SK-N-SH (cell line): ENCODE results near the gene MTURN. TPM values are rescaled to one million over a fixed set of nuclear protein-coding genes. Genes with fewer than 3 reads are reported as not detected.

ENCODE experiments used
- CTCF ChIA-PET: fragments of 300-600, 350-600 bp; formaldehyde crosslinking; extraction: SDS; loops from one replicate; lab custom pipeline; 2021; lab: Yijun Ruan, JAX
- POLR2A ChIA-PET: fragments of 350-600 bp; sonication (Branson Sonifier 250); formaldehyde crosslinking; extraction: SDS; loops from one replicate; lab custom pipeline; 2020; ENCODE audit warnings: antibody characterized with exemption, inconsistent platforms; lab: Yijun Ruan, JAX
- DNase-seq: peaks from one replicate; pipeline ENCODE4 v3.0.0; 2012
- H2AFZ ChIP-seq: fragments of 200-600 bp; sonication (generic); 2 replicates; pipeline ENCODE4 v1.8.1; 2016; ENCODE audit warnings: antibody characterized with exemption, mild to moderate bottlenecking, low read depth
- H3F3A ChIP-seq: fragments of 200-600 bp; sonication (generic); replicated peaks from 2 replicates; pipeline ENCODE3; 2016; ENCODE audit warnings: antibody characterized with exemption, mild to moderate bottlenecking; ENCODE audit not compliant: insufficient read depth
- H3K27ac ChIP-seq, 2 experiments: fragments of 200-500 bp in 1 of 2; fragments of 200-600 bp in 1 of 2; sonication (Bioruptor generic) in 1 of 2; sonication (generic), shearing (Covaris generic) in 1 of 2; 2 replicates each; pipeline versions ENCODE4 v1.5.1 to v1.6.1; 2014 to 2016; ENCODE audit warnings: low read depth in 2 of 2, inconsistent platforms in 1 of 2, low read length in 1 of 2, mild to moderate bottlenecking in 1 of 2, mixed read lengths in 1 of 2
- H3K27me3 ChIP-seq: fragments of 200-600 bp; sonication (generic), shearing (Covaris generic); 2 replicates; pipeline ENCODE4 v1.6.1; 2016; ENCODE audit warnings: mixed run types; ENCODE audit not compliant: insufficient read depth
- H3K36me3 ChIP-seq, 2 experiments: fragments of 200-500 bp in 1 of 2; fragments of 200-600 bp in 1 of 2; sonication (Bioruptor generic) in 1 of 2; sonication (generic) in 1 of 2; replicated peaks in 1 of 2; 2 replicates each; pipeline versions ENCODE3 to v1.5.1; 2014 to 2016; ENCODE audit warnings: low read length in 1 of 2, mild to moderate bottlenecking in 1 of 2; ENCODE audit not compliant: insufficient read depth in 2 of 2, control insufficient read depth in 1 of 2
- H3K4me1 ChIP-seq, 2 experiments: fragments of 200-500 bp in 1 of 2; fragments of 200-600 bp in 1 of 2; sonication (Bioruptor generic) in 1 of 2; sonication (generic), shearing (Covaris generic) in 1 of 2; 2 replicates each; pipeline versions ENCODE4 v1.5.1 to v1.6.1; 2014 to 2016; ENCODE audit warnings: low read depth in 1 of 2, low read length in 1 of 2, mixed run types in 1 of 2; ENCODE audit not compliant: insufficient read depth in 2 of 2, control insufficient read depth in 1 of 2
- H3K4me2 ChIP-seq: fragments of 200-600 bp; sonication (generic), shearing (Covaris generic); 2 replicates; pipeline ENCODE4 v1.6.1; 2017; ENCODE audit warnings: mixed run types
- H3K4me3 ChIP-seq, 2 experiments: fragments of 200-500 bp in 1 of 2; fragments of 200-600 bp in 1 of 2; sonication (Bioruptor generic) in 1 of 2; sonication (generic), shearing (Covaris generic) in 1 of 2; 2 replicates each; pipeline versions ENCODE4 v1.5.1 to v1.8.1; 2014 to 2016; ENCODE audit warnings: low read depth in 2 of 2, inconsistent platforms in 1 of 2, low read length in 1 of 2, mild to moderate bottlenecking in 1 of 2, mixed read lengths in 1 of 2, moderate library complexity in 1 of 2
- H3K79me2 ChIP-seq: fragments of 200-600 bp; sonication (generic); 2 replicates; pipeline ENCODE4 v1.8.1; 2017; ENCODE audit warnings: mild to moderate bottlenecking; ENCODE audit not compliant: insufficient read depth
- H3K9ac ChIP-seq: fragments of 200-600 bp; sonication (generic); 2 replicates; pipeline ENCODE4 v1.6.1; 2017; ENCODE audit warnings: mixed run types
- H3K9me2 ChIP-seq: fragments of 200-600 bp; sonication (generic); 2 replicates; pipeline ENCODE4 v1.6.1; 2017; ENCODE audit warnings: mixed run types
- H3K9me3 ChIP-seq: fragments of 200-600 bp; sonication (generic); 2 replicates; pipeline ENCODE4 v1.6.1; 2017; ENCODE audit warnings: mixed run types, mild to moderate bottlenecking, moderate library complexity
- H4K20me1 ChIP-seq: fragments of 200-600 bp; sonication (generic); 2 replicates; pipeline ENCODE4 v1.6.1; 2017; ENCODE audit warnings: mild to moderate bottlenecking, mixed run types; ENCODE audit not compliant: insufficient read depth
- FOXM1 ChIP-seq: IDR thresholded peaks from 2 replicates; pipeline ENCODE4 v1.4.0; 2012; ENCODE audit warnings: low read depth, mild to moderate bottlenecking
- GABPA ChIP-seq: IDR thresholded peaks from 2 replicates; pipeline ENCODE4 v1.4.0; 2012; ENCODE audit warnings: low read depth, mild to moderate bottlenecking
- MEF2A ChIP-seq: IDR thresholded peaks from 2 replicates; pipeline ENCODE4 v1.4.0; 2012; ENCODE audit warnings: low read depth, borderline replicate concordance
- NRF1 ChIP-seq: IDR thresholded peaks from 2 replicates; pipeline ENCODE4 v1.6.1; 2012; ENCODE audit warnings: low read depth, mild to moderate bottlenecking, low read length
- POLR2AphosphoS5 ChIP-seq: IDR thresholded peaks from 2 replicates; pipeline ENCODE4 v1.6.1; 2012; ENCODE audit warnings: low read depth, low read length
- RFX5 ChIP-seq: IDR thresholded peaks from 2 replicates; pipeline ENCODE4 v1.6.1; 2012; ENCODE audit warnings: mild to moderate bottlenecking, improper control_type of control experiment, low read length
- SMC3 ChIP-seq: IDR thresholded peaks from 2 replicates; pipeline ENCODE4 v1.6.1; 2012; ENCODE audit warnings: low read depth, low read length, improper control_type of control experiment
- TAF1 ChIP-seq: IDR thresholded peaks from 2 replicates; pipeline ENCODE4 v1.6.1; 2012; ENCODE audit warnings: low read depth, mild to moderate bottlenecking, low read length, moderate library complexity, borderline replicate concordance
- WGBS: methylation state at CpG from one replicate; pipeline ENCODE4 v1.1.6; 2017; ENCODE audit warnings: low lambda C conversion rate; 5-methylcytosine and 5-hydroxymethylcytosine counted together
- polyA plus RNA-seq, 3 experiments: library from polyadenylated mRNA; depleted of rRNA; stranded (reverse); fragments of >200 nt; gene quantifications; 2 replicates each; pipeline ENCODE4 v1.2.3, GENCODE V29; 2012
- TF ChIP-seq, protein P1 (sequence below): IDR thresholded peaks from 2 replicates; pipeline ENCODE4 v1.6.1; 2012; ENCODE audit warnings: mild to moderate bottlenecking, low read depth, low read length, moderate library complexity
- TF ChIP-seq, protein P2 (sequence below): fragments of 200-600 bp; sonication (generic); IDR thresholded peaks from 2 replicates; pipeline ENCODE4 v1.6.1; 2017; ENCODE audit warnings: antibody characterized with exemption, mild to moderate bottlenecking, moderate library complexity
- TF ChIP-seq, protein P3 (sequence below): IDR thresholded peaks from 2 replicates; pipeline ENCODE4 v1.4.0; 2012; ENCODE audit warnings: low read depth, borderline replicate concordance
- TF ChIP-seq, protein P4 (sequence below): fragments of 150-350 bp; IDR thresholded peaks from 2 replicates; pipeline ENCODE4 v1.6.1; 2017; ENCODE audit warnings: antibody characterized with exemption, low read length, low read depth, borderline replicate concordance
- TF ChIP-seq, protein P5 (sequence below): IDR thresholded peaks from 2 replicates; pipeline ENCODE4; 2012
- TF ChIP-seq, protein P6 (sequence below): IDR thresholded peaks from 2 replicates; pipeline ENCODE4 v1.4.0; 2012; ENCODE audit warnings: low read depth
- TF ChIP-seq, protein P7 (sequence below): IDR thresholded peaks from 2 replicates; pipeline ENCODE4 v1.4.0; 2012; ENCODE audit warnings: low read depth, borderline replicate concordance

MTURN gene
- polyA plus RNA-seq, 1 of the 3 experiments (the other 2 are of a cell fraction), result 9.0 TPM

DNA sequence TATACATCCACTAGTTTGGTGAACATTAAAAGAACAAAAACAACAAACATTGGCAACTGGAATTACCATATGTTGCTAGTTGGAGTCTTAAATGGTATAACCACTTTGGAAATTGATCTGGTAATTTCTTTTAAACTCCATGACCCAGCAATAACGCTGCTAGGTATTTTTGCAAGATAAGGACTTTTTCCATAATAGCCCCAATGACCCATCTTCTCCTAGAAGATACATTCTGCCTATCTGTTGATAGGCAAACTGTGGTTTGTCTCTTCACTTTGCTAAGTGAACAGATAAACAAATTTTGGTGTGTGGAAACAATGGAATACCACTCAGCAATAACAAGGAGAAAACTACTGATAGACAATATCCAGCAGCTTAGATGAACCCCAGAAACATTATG lies 30.6 kb upstream of the MTURN start (continued):
- TF ChIP-seq, protein P1, sequence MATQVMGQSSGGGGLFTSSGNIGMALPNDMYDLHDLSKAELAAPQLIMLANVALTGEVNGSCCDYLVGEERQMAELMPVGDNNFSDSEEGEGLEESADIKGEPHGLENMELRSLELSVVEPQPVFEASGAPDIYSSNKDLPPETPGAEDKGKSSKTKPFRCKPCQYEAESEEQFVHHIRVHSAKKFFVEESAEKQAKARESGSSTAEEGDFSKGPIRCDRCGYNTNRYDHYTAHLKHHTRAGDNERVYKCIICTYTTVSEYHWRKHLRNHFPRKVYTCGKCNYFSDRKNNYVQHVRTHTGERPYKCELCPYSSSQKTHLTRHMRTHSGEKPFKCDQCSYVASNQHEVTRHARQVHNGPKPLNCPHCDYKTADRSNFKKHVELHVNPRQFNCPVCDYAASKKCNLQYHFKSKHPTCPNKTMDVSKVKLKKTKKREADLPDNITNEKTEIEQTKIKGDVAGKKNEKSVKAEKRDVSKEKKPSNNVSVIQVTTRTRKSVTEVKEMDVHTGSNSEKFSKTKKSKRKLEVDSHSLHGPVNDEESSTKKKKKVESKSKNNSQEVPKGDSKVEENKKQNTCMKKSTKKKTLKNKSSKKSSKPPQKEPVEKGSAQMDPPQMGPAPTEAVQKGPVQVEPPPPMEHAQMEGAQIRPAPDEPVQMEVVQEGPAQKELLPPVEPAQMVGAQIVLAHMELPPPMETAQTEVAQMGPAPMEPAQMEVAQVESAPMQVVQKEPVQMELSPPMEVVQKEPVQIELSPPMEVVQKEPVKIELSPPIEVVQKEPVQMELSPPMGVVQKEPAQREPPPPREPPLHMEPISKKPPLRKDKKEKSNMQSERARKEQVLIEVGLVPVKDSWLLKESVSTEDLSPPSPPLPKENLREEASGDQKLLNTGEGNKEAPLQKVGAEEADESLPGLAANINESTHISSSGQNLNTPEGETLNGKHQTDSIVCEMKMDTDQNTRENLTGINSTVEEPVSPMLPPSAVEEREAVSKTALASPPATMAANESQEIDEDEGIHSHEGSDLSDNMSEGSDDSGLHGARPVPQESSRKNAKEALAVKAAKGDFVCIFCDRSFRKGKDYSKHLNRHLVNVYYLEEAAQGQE, result no peak
- TF ChIP-seq, protein P2, sequence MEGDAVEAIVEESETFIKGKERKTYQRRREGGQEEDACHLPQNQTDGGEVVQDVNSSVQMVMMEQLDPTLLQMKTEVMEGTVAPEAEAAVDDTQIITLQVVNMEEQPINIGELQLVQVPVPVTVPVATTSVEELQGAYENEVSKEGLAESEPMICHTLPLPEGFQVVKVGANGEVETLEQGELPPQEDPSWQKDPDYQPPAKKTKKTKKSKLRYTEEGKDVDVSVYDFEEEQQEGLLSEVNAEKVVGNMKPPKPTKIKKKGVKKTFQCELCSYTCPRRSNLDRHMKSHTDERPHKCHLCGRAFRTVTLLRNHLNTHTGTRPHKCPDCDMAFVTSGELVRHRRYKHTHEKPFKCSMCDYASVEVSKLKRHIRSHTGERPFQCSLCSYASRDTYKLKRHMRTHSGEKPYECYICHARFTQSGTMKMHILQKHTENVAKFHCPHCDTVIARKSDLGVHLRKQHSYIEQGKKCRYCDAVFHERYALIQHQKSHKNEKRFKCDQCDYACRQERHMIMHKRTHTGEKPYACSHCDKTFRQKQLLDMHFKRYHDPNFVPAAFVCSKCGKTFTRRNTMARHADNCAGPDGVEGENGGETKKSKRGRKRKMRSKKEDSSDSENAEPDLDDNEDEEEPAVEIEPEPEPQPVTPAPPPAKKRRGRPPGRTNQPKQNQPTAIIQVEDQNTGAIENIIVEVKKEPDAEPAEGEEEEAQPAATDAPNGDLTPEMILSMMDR, result no peak
- TF ChIP-seq, protein P3, sequence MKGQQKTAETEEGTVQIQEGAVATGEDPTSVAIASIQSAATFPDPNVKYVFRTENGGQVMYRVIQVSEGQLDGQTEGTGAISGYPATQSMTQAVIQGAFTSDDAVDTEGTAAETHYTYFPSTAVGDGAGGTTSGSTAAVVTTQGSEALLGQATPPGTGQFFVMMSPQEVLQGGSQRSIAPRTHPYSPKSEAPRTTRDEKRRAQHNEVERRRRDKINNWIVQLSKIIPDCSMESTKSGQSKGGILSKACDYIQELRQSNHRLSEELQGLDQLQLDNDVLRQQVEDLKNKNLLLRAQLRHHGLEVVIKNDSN, result no peak
- TF ChIP-seq TAF1, result no peak

DNA sequence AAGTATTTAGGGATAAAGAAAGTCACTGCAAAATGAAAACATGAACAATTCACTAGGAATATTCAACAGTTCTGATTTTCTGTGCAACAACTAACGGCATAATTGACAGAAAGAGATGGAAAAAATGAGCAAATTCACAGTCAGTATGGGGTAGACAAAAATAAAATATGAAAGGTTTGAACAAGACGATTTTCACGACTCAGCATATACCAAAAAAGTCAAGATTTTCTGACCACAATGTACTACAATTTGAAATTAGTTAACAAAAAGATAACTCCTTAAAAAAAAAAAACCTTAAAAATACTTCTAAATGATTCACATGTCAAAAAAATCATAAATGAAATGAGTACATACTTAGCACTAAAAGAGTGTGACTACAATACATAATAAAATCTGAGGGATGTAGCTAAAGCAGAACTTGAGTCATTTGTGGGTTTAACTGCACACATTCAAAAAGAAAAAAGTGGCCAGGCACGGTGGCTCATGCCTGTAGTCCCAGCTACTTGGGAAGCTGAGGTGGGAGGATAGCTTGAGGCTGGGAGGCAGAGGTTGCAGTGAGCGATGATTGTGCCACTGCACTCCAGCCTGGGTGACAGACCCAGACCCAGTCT lies 22.6 kb upstream of the MTURN start:
- H3K36me3 ChIP-seq, result peaks cover 0 to 16% of the 10 kb centered on the region in 2 experiments
- H3K4me3 ChIP-seq, result no peak overlapping the region
- H2AFZ ChIP-seq, result no peak overlapping the region
- no peaks in the 10 kb centered on the region for H3K9me2 ChIP-seq
- ChIA-PET POLR2A (no interaction called here), CTCF (no interaction called here)
- WGBS, result 79% methylated on average over 5 of the region's 5 CpGs
- no peaks in the 10 kb centered on the region for H3K79me2 ChIP-seq
- H3K4me1 ChIP-seq, result no peaks in the 10 kb centered on the region
- no peaks in the 10 kb centered on the region for H4K20me1 ChIP-seq
- H3K27ac ChIP-seq, result no peak overlapping the region
- no peak for DNase-seq
- H3K27me3 ChIP-seq, result no peaks in the 10 kb centered on the region
- H3K4me2 ChIP-seq, result no peak overlapping the region
- H3K9me3 ChIP-seq, result peaks cover 26% of the 10 kb centered on the region
- H3F3A ChIP-seq, result peaks cover 24% of the 10 kb centered on the region
- no peak overlapping the region for H3K9ac ChIP-seq
- TF ChIP-seq RFX5, result no peak
- no peak for TF ChIP-seq GABPA
- TF ChIP-seq, protein P1, result no peak
- TF ChIP-seq, protein P4, sequence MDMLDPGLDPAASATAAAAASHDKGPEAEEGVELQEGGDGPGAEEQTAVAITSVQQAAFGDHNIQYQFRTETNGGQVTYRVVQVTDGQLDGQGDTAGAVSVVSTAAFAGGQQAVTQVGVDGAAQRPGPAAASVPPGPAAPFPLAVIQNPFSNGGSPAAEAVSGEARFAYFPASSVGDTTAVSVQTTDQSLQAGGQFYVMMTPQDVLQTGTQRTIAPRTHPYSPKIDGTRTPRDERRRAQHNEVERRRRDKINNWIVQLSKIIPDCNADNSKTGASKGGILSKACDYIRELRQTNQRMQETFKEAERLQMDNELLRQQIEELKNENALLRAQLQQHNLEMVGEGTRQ, result no peak
- TF ChIP-seq MEF2A, result no peak
- no peak for TF ChIP-seq POLR2AphosphoS5
- no peak for TF ChIP-seq FOXM1
- TF ChIP-seq, protein P5, sequence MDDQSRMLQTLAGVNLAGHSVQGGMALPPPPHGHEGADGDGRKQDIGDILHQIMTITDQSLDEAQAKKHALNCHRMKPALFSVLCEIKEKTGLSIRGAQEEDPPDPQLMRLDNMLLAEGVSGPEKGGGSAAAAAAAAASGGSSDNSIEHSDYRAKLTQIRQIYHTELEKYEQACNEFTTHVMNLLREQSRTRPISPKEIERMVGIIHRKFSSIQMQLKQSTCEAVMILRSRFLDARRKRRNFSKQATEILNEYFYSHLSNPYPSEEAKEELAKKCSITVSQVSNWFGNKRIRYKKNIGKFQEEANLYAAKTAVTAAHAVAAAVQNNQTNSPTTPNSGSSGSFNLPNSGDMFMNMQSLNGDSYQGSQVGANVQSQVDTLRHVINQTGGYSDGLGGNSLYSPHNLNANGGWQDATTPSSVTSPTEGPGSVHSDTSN, result no peak
- no peak for TF ChIP-seq SMC3
- TF ChIP-seq, protein P6, sequence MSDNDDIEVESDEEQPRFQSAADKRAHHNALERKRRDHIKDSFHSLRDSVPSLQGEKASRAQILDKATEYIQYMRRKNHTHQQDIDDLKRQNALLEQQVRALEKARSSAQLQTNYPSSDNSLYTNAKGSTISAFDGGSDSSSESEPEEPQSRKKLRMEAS, result no peak
- TF ChIP-seq NRF1, result no peak
- TF ChIP-seq, protein P7, sequence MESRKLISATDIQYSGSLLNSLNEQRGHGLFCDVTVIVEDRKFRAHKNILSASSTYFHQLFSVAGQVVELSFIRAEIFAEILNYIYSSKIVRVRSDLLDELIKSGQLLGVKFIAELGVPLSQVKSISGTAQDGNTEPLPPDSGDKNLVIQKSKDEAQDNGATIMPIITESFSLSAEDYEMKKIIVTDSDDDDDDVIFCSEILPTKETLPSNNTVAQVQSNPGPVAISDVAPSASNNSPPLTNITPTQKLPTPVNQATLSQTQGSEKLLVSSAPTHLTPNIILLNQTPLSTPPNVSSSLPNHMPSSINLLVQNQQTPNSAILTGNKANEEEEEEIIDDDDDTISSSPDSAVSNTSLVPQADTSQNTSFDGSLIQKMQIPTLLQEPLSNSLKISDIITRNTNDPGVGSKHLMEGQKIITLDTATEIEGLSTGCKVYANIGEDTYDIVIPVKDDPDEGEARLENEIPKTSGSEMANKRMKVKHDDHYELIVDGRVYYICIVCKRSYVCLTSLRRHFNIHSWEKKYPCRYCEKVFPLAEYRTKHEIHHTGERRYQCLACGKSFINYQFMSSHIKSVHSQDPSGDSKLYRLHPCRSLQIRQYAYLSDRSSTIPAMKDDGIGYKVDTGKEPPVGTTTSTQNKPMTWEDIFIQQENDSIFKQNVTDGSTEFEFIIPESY, result no peak
